Stimulated activated CD4-positive, alpha-beta T cell treated with anti-CD3 and anti-CD28 coated beads, Interleukin-2, amount 100 ng/mL, for 4 hours (primary cell): ENCODE results near the gene INSYN1.
"Not testable (repeated sequence)": the region's sequence is repeated elsewhere in the genome, so short reads cannot be mapped to it uniquely, and the experiment has no call there.

Experiments used
- DNase-seq: peaks from one replicate; pipeline ENCODE4 v3.0.0-alpha.2; 2020; ENCODE audit warnings: low read depth

INSYN1 gene

DNA sequence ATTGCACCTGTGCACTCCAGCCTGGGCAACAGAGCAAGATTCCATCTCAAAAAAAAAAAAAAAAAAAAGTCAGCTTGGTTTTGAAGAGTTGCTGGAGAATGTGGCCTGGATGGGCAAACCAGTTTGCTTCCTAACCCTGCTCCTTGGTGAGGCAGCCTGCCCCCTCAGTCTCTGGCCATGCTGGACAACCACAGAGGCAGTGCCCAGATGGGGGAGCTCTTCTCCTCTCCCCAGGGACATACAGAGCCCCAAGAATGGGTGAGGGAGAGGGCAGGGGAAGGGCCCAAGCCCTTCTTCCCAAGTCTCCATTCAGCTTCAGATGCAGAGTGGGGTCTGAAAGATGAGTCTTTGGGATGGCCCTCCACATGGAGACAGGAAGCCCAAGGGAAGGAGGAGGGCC lies 41.0 kb downstream of the INSYN1 start:
- no peak for DNase-seq

DNA sequence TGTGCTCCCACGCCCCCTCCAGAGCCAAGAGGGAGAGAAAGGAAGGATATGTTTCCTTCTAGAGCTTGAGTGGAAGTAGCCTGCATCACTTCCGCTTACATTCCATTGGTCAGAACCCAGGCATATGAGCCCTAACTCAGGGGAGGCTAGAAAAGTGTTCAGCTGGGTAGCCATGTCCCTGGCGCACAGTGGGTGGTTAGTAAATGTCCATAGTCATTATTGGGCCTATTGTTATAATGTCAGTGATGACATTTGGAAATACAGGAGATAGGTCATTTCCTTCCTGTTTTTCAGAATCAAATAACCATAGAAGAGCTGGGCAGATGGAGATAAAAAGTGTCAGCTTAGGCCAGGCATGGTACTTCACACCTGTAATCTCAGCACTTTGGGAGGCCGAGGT lies 41.6 kb downstream of the INSYN1 start:
- DNase-seq, result no peak

DNA sequence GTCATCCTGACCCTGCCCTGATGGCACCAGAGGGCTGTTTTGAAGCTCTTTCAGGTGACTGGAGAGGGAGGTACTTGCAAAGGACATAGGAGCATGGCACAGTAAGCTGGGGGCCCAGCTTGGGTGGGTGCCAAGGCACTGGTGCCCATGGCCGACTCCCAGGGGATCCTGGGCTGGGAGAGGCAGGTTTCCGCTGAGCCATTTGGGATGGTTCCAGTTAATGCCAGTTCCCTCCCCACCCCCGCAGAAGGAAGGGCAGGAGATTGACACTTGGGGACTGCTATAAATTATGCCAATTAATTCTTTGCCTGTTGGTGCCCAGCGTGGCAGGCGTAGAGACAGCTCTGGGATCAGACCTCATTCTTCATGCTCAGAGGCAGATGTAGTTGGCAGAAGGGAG lies 42.8 kb downstream of the INSYN1 start:
- no peak for DNase-seq

DNA sequence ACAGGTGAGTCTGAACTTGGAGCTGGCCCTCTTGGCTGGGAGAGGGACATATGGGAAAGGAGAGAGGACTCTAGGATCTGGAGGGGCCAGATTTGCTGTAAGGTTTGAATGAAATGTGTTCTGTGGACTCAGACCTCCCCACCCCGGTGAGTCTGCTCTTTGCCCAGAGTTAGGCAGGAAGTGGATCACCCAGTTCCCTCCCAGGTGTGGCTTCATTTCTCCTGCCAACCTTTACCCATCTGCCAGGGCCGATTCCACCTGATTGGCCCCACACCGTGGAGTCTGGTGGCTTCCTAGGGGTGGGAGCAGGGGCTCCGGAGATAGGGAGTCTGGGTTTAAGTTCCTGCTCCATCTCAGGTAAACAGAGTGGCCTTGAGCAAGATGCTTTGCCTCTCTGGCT lies 43.5 kb downstream of the INSYN1 start:
- DNase-seq, result no peak

DNA sequence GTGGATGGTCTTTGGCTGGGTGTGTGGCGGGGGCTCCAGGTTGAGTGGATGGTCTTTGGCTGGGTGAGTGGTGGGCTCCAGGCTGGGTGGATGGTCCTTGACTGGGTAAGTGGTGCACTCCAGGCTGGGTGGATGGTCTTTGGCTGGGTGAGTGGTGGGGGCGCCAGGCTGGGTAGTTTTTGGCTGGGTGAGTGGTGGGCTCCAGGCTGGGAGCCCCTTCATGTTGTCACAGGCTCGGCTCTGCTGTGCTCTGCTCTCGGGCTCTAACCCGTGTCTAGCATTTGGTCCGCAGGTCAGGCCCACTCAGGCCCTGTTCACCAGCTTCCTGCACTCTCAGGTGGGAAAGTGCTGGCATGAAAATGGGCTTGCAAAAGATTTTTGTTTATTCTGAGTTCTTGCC lies 43.9 kb downstream of the INSYN1 start:
- DNase-seq, result no peak

DNA sequence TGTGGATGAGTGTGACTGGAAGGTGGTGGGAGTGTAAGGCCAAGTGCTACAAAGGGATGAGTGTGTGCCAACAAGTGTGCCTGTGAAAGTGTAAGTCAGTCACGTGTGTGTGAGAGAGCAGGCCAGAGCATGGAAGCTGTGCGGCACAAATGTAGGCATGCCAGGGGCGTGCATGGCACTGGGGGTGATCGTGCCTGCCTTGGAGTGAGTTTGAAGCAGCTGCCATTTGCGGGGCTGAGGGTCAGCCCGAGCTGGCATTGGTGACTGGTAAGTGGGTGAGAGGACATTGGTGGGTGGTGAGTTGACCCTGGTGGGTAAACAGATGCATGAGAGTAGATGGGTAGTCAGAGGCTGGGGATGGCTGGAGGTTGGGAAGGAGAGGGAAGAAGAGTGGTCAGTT lies 44.5 kb downstream of the INSYN1 start:
- DNase-seq, result no peak

DNA sequence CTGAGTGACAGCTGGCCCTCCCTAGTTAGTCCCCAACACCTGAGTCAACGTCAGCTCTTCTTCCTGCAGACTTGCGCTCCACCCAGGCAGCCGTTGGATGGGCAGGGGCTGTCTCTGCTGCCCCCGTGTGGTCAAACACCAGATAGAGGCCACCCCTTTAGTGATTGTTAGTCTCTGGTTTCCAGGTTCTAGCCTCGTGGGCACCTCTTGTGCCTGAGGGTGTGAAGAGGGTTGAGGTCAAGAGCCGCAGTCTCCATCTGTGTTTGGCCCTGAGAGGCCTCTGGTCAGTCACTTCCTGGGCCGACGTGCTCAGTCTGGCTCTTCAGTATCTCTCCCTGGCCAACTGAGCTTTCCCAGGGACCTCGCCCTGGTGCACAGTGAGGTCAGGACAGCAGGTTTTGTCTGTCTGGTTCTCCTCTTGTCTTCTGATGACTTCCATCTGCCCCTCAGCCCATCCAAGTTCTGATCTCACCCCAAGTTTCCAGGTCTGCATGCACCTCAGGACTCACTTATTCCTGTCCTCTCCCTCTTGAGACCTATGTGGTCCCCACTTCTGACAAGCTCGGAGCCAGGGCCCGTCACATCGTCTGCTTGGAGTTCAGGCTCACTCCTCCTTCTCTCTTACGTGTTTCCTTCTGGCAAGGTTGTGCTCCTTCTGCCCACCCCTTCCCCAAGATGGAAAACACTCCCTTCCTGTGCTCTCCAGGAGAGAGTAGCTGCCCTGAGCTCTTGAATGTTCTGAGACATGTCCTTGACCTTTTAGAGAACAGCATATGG lies 48.1 kb downstream of the INSYN1 start:
- peak; percentile 39 for DNase-seq

DNA sequence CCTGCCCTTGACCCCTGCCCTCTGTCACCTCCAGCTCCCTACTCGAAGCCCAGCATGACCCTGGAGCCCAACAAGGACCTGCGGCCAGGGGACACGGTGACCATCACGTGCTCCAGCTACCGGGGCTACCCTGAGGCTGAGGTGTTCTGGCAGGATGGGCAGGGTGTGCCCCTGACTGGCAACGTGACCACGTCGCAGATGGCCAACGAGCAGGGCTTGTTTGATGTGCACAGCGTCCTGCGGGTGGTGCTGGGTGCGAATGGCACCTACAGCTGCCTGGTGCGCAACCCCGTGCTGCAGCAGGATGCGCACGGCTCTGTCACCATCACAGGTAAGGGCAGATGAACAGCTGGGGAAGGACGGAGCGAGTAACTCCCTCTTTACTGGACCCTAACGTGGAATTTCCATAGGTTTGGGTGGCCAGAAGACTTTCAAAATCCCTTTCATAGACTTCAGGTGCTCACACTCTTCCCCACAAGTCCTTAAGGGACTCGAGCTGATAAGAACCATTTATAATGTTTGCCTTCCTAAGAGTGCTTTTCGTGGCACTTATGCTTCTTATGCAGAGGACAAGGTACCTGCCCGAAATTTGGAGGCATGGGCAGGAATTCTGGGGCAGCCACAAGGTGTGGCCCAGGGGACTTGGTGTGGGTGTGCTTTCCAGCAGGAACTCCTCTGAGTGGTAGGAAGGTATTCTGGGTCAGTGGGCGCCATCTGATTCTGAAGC lies 48.8 kb downstream of the INSYN1 start:
- not testable (repeated sequence) for DNase-seq

DNA sequence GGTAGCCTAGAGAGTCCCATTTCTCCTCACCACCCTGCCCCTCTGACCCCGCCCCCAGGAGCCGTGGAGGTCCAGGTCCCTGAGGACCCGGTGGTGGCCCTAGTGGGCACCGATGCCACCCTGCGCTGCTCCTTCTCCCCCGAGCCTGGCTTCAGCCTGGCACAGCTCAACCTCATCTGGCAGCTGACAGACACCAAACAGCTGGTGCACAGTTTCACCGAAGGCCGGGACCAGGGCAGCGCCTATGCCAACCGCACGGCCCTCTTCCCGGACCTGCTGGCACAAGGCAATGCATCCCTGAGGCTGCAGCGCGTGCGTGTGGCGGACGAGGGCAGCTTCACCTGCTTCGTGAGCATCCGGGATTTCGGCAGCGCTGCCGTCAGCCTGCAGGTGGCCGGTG lies 49.5 kb downstream of the INSYN1 start:
- not testable (repeated sequence) for DNase-seq

DNA sequence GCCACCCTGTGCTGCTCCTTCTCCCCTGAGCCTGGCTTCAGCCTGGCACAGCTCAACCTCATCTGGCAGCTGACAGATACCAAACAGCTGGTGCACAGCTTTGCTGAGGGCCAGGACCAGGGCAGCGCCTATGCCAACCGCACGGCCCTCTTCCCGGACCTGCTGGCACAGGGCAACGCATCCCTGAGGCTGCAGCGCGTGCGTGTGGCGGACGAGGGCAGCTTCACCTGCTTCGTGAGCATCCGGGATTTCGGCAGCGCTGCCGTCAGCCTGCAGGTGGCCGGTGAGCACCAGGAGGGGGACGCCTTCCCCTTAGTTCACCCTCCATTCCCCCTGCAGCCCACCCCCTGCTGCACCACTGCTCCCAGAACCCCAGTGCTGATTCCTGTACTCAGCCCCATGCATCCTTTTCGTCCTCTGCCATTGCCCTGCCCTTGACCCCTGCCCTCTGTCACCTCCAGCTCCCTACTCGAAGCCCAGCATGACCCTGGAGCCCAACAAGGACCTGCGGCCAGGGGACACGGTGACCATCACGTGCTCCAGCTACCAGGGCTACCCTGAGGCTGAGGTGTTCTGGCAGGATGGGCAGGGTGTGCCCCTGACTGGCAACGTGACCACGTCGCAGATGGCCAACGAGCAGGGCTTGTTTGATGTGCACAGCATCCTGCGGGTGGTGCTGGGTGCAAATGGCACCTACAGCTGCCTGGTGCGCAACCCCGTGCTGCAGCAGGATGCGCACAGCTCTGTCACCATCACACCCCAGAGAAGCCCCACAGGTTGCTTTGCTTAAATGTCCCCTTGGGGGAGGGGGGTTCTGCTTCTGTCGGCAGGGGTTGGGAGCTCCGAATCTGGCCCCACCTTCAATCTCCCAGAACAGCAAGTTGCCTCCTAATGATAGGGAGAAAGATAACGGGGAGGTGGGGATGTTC lies 50.6 kb downstream of the INSYN1 start:
- not testable (repeated sequence) for DNase-seq

DNA sequence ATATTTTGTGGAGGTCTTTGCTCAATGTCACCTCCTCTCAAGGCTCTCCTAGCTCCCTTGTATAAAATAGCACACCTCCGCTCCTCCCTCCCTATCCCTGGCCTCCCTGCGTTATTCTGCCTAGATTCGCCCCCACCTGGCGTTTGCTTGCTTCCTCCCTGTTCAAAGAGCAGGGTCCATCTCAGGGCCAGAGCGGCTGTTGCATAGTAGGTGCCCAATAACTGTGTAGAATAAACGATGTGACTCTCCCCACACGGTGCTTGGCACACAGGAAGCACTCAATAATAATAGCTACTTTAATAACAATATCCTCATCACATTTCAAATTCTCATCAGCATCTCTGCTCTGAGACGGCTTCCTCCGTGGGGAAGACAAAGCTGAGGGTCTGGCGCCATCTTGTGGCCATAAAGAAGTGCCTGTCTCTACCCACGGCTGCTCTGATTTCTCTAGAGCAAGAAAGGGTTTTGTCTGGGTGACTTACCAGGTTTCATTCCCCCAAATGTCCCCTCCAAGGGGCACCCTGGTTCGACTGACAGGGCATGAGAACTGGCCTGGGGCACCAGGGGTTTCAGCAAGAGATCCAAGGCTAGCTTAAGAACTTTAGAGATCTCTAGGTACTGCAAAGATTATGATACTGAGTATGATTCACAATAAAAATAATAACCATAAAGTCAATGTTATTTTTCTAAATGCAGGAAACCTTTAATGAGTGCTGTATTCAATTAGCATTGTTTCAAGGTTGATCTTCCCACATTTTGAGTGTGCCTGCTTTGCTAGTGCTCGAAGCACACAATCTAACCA lies 52.9 kb downstream of the INSYN1 start:
- peak; percentile 68 for DNase-seq

DNA sequence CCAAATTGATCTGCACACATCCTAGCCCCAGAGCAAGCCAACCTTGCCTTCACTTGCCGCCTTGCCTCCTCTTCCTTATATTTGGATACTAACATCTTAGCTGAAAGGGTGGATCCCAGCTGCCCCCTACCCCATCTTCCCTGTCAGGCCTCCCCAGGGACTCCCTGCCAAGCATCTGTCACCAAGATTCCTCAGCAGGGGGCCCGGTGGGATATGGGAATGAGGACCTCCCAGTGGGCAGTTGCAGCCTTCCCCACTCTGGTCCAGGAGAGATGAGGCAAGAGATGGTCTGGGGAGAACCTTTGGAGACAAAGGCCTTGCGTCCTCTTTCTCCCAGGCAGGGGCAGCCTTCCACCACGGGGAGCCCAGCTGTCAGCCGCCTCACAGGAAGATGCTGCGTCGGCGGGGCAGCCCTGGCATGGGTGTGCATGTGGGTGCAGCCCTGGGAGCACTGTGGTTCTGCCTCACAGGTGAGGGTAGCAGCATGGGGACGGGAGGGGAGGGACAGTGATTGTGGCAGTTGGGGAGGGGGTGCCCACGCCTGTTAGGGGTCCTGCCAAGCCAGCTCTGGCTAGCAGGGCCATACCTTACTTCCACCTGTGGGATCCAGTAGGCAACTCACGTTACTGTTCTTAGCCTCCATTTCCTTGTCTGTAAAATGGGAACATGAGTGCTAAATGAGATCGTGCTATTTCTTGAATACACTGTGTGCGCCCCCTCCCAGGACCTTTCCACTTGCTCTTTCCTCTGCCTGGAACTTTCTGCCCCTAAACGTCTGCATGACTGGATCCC lies 53.7 kb downstream of the INSYN1 start:
- DNase-seq, result no peak

DNA sequence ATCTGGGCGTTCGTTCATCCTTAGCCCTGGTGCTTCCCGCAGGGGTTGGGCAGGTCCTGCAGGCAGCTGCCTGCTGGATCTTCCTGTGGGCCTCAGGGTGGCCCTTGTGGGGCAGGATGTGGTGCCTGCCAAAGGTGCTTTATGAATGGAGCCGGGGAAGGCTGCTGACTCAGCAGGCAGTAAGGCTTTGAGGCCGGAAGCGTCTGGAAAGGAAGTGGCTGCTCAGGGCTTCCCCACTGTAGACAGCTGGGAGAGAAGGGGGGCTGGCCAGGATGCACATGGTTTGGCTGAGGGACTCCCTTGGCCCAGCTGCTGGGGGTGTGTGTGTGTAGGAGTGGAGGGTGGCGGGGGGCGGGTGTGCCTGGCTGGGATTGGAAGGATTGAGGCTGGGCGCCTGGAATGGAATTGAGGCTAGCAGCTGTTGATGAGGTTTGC lies 56.1 kb downstream of the INSYN1 start:
- peak; percentile 54 for DNase-seq

DNA sequence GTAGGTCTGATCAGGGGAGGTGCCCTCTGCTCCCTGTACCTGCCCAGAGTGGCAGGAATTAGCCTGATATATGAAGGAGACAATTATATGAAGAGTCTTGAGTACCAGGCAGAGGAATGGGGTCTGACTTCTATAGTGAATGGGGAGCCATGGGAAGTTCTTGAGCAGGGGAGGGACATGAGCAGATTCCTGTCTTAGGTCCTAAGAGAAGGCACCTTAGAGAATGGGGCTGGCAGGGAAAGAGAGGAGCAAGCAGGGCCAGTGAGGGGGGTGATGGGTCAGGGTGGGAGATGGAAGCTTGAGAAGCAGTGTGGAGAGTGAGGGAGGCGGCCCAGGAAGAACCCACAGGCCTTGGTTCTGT lies 56.5 kb downstream of the INSYN1 start:
- DNase-seq, result no peak

DNA sequence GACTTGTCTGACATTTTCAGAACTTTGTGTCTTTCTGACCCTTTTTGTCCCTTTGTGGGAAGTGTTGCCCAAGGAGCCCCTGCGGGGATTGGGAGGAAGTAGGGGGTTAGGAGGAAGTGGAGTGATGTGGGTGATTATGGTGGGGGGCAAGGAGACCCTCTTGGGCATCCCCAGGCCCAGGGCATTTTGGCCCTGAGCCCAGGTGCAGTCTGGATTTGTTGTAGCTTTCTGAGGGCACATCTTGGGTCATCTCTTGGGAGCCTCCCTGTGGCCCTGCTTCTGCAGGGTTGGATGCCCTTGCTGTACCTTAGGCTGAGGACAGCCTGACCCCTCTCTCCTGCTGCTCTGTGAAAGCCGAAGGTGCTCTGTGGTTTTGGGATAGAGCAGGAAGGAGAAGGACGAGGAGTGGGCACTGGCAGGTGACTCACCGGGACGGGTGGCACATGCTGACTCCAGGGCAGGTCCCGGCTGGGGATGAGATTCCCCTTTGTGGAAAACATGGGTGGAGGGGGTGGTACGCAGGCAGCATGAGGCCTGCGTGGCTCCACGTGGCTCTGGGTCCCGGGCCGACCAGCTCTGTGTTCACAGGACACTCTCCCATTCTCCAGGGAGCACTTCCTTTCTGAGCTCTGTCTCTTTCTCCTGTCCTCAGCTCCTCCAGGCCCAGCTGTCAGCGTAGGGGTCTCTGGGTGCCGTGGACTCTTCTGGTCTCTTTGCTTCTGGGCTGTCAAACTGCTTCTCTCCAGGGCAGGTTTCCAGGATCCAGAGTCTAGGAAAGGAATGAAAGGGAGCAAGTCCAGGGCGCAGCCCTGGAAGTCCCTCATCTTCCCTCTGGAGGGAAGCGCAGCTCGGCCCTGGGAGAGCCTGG lies 57.1 kb downstream of the INSYN1 start:
- no peak for DNase-seq

DNA sequence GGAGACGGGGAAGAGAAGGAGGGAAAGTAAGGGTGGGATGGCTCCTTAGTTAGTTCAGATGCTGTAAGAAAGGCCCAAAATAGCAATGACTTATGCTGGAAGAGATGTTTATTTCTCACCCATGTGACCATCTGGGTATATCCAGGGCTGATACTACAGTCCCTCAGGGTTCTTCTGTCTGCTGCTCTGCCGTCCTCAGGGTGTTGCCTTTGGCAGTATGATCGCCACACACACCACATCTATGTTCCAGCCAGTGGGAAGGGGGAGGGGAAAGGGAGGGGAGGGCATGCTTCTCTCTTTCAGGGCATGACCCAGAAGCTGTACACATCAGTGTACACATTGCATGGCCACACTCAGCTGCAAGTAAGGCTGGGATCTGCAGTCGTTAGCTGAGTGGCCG lies 58.7 kb downstream of the INSYN1 start:
- DNase-seq, result no peak

DNA sequence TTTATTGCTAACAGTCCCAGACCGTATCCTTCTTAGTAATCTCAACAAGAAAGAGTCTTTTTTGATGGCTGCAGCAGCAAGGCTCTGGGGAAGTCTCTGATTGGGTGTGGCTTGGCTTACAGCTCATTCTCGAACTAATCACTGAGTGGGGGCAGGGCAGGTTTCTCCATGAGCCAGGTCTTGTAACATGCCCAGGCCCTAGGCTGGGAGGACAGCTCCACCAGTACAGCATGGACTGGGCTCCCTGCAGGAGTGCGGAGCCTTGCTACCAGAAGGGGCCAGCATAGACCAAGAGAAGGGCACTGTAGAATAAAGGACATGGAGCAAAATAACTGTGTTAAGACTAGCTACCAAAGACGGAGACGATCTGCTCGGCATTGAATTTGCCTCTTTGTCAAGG lies 61.8 kb downstream of the INSYN1 start:
- no peak for DNase-seq

DNA sequence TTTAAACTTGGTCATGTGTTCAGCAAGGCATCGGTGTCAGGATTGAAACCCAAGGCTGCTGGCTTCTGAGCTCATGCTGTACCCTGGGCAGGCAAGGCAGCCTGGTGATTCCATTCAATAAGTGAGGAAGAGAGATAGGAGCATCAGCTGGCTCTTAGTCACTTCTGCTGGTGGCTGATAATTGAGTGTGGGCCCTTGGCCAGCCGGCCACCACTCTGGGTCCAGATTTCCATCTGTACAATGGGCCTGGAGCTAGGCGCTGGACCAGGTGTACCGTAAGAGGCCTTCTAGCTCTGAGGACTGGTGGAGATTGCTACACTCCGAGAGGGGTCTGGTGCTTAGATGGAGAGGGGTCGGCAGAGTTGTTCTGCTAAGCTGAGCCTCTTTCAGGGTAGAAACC lies 64.7 kb downstream of the INSYN1 start:
- no peak for DNase-seq

DNA sequence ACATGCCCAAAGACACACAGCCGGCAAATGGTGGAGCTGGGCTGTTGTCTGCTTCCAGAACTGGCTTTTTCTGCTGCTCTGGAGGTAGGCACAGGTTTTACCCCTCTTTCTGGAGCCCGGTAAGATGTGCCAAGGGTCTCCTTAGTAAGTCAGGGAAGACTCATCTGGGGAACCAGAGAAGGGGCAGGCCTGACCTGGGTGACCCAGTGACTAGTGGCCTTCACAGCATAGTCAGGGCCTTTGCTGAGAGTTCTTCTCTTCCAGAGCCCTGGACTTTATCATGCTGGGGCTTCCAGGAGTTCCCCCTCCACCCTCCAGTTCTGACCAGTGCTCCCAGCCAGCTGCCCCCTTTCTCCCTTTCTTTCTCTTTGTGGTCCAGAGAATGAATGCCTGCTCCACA lies 65.8 kb downstream of the INSYN1 start:
- DNase-seq, result no peak

DNA sequence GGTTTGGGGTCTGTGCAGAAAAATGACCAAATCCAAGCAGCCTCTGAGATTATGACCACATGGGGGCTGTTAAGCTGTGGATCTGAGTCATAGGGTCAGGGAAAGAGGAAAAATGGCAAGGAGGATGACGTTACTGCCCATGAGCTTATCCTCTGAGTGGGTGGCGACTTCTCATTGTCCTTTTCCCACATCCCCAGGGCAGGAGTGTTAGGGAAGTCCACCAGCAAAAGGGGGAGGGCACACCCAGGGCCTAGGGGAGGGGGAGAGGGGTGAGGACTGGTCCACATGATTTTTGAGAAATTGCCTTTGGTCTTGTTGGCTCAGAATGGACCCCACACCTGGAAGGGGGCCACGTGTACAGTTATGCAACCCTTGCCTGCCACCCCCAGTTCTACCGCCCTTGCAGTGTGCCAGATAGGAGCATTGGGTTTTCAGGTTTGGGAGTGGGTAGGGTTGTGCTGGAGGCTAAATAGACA lies 66.3 kb downstream of the INSYN1 start:
- DNase-seq, result no peak
